ENCODE measurements around the gene MYL7.

DNA sequence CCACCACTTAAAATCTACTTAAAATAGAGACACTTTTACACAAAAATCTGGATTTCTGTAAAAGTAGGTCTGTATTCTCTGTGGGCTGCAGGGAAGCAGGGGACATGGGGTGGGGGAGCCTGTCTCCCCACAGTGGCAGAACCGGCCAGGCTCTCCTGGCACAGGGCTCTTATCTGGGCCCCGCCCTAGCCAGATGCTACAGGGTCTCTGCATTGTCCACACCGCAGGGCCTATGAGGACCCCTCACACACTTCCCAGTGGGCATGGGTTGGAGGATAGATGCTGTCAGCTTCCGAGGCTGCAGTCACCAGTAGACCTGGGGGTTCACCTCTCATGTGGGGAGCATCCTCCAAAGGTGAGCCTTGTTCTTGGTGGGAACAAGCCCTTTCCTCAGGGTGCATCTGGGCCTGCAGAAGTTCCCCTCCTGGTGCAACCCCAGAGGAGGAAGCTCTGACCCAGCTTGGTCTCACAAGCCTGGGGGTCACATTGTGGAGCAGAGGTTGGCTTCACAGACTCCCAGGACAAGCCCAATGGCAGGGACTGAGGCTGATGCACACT is 15.4 kb upstream of the MYL7 start:
- TF ChIP-seq ZNF274 (IDR thresholded peaks at IDR 0.05; ENCODE audit: borderline replicate concordance, low read depth, low read length) = no peak
- TF ChIP-seq, protein P1, sequence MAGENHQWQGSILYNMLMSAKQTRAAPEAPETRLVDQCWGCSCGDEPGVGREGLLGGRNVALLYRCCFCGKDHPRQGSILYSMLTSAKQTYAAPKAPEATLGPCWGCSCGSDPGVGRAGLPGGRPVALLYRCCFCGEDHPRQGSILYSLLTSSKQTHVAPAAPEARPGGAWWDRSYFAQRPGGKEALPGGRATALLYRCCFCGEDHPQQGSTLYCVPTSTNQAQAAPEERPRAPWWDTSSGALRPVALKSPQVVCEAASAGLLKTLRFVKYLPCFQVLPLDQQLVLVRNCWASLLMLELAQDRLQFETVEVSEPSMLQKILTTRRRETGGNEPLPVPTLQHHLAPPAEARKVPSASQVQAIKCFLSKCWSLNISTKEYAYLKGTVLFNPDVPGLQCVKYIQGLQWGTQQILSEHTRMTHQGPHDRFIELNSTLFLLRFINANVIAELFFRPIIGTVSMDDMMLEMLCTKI (IDR thresholded peaks at IDR 0.05; ENCODE audit: partially characterized antibody) = no peak
- TF ChIP-seq, protein P2, sequence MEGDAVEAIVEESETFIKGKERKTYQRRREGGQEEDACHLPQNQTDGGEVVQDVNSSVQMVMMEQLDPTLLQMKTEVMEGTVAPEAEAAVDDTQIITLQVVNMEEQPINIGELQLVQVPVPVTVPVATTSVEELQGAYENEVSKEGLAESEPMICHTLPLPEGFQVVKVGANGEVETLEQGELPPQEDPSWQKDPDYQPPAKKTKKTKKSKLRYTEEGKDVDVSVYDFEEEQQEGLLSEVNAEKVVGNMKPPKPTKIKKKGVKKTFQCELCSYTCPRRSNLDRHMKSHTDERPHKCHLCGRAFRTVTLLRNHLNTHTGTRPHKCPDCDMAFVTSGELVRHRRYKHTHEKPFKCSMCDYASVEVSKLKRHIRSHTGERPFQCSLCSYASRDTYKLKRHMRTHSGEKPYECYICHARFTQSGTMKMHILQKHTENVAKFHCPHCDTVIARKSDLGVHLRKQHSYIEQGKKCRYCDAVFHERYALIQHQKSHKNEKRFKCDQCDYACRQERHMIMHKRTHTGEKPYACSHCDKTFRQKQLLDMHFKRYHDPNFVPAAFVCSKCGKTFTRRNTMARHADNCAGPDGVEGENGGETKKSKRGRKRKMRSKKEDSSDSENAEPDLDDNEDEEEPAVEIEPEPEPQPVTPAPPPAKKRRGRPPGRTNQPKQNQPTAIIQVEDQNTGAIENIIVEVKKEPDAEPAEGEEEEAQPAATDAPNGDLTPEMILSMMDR (IDR thresholded peaks at IDR 0.05 in 2 of 3, conservative IDR thresholded peaks at IDR 0.05 in 1 of 3; ENCODE audit: insufficient read depth in 2 of 3, low read depth in 1 of 3, low read length in 3 of 3) = no peak
- no peak for TF ChIP-seq CTBP1 (IDR thresholded peaks at IDR 0.05; ENCODE audit: borderline replicate concordance)
- TF ChIP-seq ZSCAN29 (IDR thresholded peaks at IDR 0.05) = no peak
- no peak for TF ChIP-seq FOXK2 (conservative IDR thresholded peaks at IDR 0.05 in 1 of 2, IDR thresholded peaks at IDR 0.05 in 1 of 2; ENCODE audit: low read depth in 2 of 2)
- TF ChIP-seq POLR2AphosphoS5 (IDR thresholded peaks at IDR 0.05; ENCODE audit: control insufficient read depth, insufficient read depth, low read depth, low read length) = no peak
- no peak for TF ChIP-seq ZNF121 (CRISPR knock-in tag; conservative IDR thresholded peaks at IDR 0.05)
- TF ChIP-seq SIN3A (IDR thresholded peaks at IDR 0.05; ENCODE audit: borderline replicate concordance in 2 of 2, control insufficient read depth in 1 of 2, low read depth in 2 of 2, low read length in 2 of 2) = no peak
